ENCODE data around the gene MRPL18. TPM values are rescaled to one million over a fixed set of nuclear protein-coding genes. Genes with fewer than 3 reads are reported as not detected.

The MRPL18 gene
- total RNA-seq, 2 donors from 2014 or later: 34.8 to 46.2 TPM

GRCh38 chr6:159837511-159837910 lies 47.2 kb downstream of the MRPL18 start:
- H3K9me3 ChIP-seq: no peaks in the 10 kb centered on the region
- ATAC-seq (ENCODE audit: insufficient number of reproducible peaks, low FRiP score, low read depth) (no peak), DNase-seq (ENCODE audit: low spot score) (no peak)
- H3K27me3 ChIP-seq (replicated peaks; ENCODE audit: insufficient read depth): no peaks in the 10 kb centered on the region
- no peaks in the 10 kb centered on the region for H3K36me3 ChIP-seq
- H3K27ac ChIP-seq: peak overlapping the region; percentile 70 to 85
- H3K4me1 ChIP-seq (ENCODE audit: control insufficient read depth in 1 of 2, low read depth in 2 of 2): peaks cover 10 to 24% of the 10 kb centered on the region in 2 donors
- H3K4me3 ChIP-seq: no peak overlapping the region
- no peak for TF ChIP-seq CTCF (IDR thresholded peaks at IDR 0.05)

- Histone ChIP-seq H3K36me3 (no peaks in the 10 kb centered on the region), H3K9me3 (no peaks in the 10 kb centered on the region), H3K27ac (no peak overlapping the region), H3K27me3 (replicated peaks; ENCODE audit: insufficient read depth) (no peaks in the 10 kb centered on the region), H3K4me3 (no peak overlapping the region), H3K4me1 (ENCODE audit: control insufficient read depth in 1 of 2, low read depth in 2 of 2) (peaks cover 8 to 24% of the 10 kb centered on the region in 2 donors)
- no peak for TF ChIP-seq CTCF (IDR thresholded peaks at IDR 0.05)
- ATAC-seq (ENCODE audit: insufficient number of reproducible peaks, low FRiP score, low read depth) (no peak), DNase-seq (ENCODE audit: low spot score) (no peak)
Measured at GRCh38 chr6:159838020-159838744, 47.9 kb downstream of the MRPL18 start.

GRCh38 chr6:159842035-159842434 lies 51.8 kb downstream of the MRPL18 start:
- no peak for DNase-seq (ENCODE audit: low spot score)
- Histone ChIP-seq H3K4me1 (ENCODE audit: control insufficient read depth in 1 of 2, low read depth in 2 of 2) (no peaks in the 10 kb centered on the region), H3K4me3 (no peak overlapping the region), H3K9me3 (no peaks in the 10 kb centered on the region), H3K27ac (no peak overlapping the region), H3K36me3 (no peaks in the 10 kb centered on the region), H3K27me3 (replicated peaks; ENCODE audit: insufficient read depth) (no peaks in the 10 kb centered on the region)
- TF ChIP-seq CTCF (IDR thresholded peaks at IDR 0.05): peak; percentile 12
- peak; percentile 48 for ATAC-seq (ENCODE audit: insufficient number of reproducible peaks, low FRiP score, low read depth)

- no peak overlapping the region for H3K4me3 ChIP-seq
- TF ChIP-seq CTCF (IDR thresholded peaks at IDR 0.05): no peak
- ATAC-seq (ENCODE audit: insufficient number of reproducible peaks, low FRiP score, low read depth) (no peak), DNase-seq (ENCODE audit: low spot score) (no peak)
- H3K4me1 ChIP-seq (ENCODE audit: control insufficient read depth in 1 of 2, low read depth in 2 of 2): no peaks in the 10 kb centered on the region
- no peak overlapping the region for H3K27ac ChIP-seq
- H3K36me3 ChIP-seq: no peaks in the 10 kb centered on the region
- H3K9me3 ChIP-seq: no peaks in the 10 kb centered on the region
- no peaks in the 10 kb centered on the region for H3K27me3 ChIP-seq (replicated peaks; ENCODE audit: insufficient read depth)
Measured at GRCh38 chr6:159844737-159845645, 54.7 kb downstream of the MRPL18 start.

Other genes with a start within 250 kb of the MRPL18 start
- 1,000 to 10,000 TPM in 1 of 2 donors, 100 to 1,000 TPM in 1; 138 to 1,181 TPM for gene SOD2, start 97.2 kb upstream of the MRPL18 start, total RNA-seq
- 100 to 1,000 TPM in 1 of 2 donors, 10 to 100 TPM in 1; 46.3 to 157 TPM for gene WTAP, start 63.0 kb upstream of the MRPL18 start, total RNA-seq
- 10 to 100 TPM in 1 of 2 donors, 1 to 10 TPM in 1; 8.1 to 11.1 TPM for gene ACAT2, start 28.4 kb upstream of the MRPL18 start, total RNA-seq
- 100 to 1,000 TPM; 112 to 138 TPM for gene TCP1, start 865 bp upstream of the MRPL18 start, total RNA-seq
- under 1 TPM in 1 of 2 donors, not detected in 1; 0.54 TPM for gene PNLDC1, start 9.8 kb downstream of the MRPL18 start, total RNA-seq
- under 1 TPM; 0.14 to 0.27 TPM for gene MAS1, start 100.5 kb downstream of the MRPL18 start, total RNA-seq
- gene IGF2R, start 178.6 kb downstream of the MRPL18 start, total RNA-seq: 10 to 100 TPM; 82.2 to 88.4 TPM

Measured in thoracic aorta (tissue), 2 donors.